KMS-11 (cell line): ENCODE measurements around the gene ARAP3.

Experiments
- H2AFZ ChIP-seq: fragments of 200-600 bp; sonication (generic); 2 replicates; pipeline ENCODE4 v1.6.1; 2016; ENCODE audit warnings: antibody characterized with exemption, mixed run types, low read depth
- H3K27ac ChIP-seq: fragments of 200-600 bp; sonication (generic); 2 replicates; pipeline ENCODE4 v1.6.1; 2016; ENCODE audit warnings: mild to moderate bottlenecking, mixed run types
- H3K27me3 ChIP-seq: fragments of 200-600 bp; sonication (generic); 2 replicates; pipeline ENCODE4 v1.6.1; 2017; ENCODE audit warnings: mild to moderate bottlenecking, low read depth, mixed run types, moderate library complexity; ENCODE audit not compliant: insufficient read depth
- H3K36me3 ChIP-seq: fragments of 200-600 bp; sonication (generic); 2 replicates; pipeline ENCODE4 v1.6.1; 2017; ENCODE audit warnings: mild to moderate bottlenecking, mixed run types; ENCODE audit not compliant: insufficient read depth
- H3K4me1 ChIP-seq: fragments of 200-600 bp; sonication (generic); 2 replicates; pipeline ENCODE4 v1.6.1; 2016; ENCODE audit warnings: mild to moderate bottlenecking, low read depth, mixed run types; ENCODE audit not compliant: poor library complexity, severe bottlenecking
- H3K4me2 ChIP-seq: fragments of 200-600 bp; sonication (generic); 2 replicates; pipeline ENCODE4 v1.7.0; 2016; ENCODE audit warnings: mild to moderate bottlenecking, mixed run types
- H3K4me3 ChIP-seq: fragments of 200-600 bp; sonication (generic); IDR thresholded peaks from 2 replicates; pipeline ENCODE4 v1.6.1; 2017; ENCODE audit warnings: low read depth, low read length, mixed read lengths; ENCODE audit not compliant: insufficient read depth
- H3K79me2 ChIP-seq: fragments of 200-600 bp; sonication (generic); 2 replicates; pipeline ENCODE4 v1.6.1; 2016; ENCODE audit warnings: low read depth, mixed run types; ENCODE audit not compliant: insufficient read depth
- H3K9ac ChIP-seq: fragments of 200-600 bp; sonication (generic); 2 replicates; pipeline ENCODE4 v1.6.1; 2016; ENCODE audit warnings: mild to moderate bottlenecking, mixed run types
- H4K20me1 ChIP-seq: fragments of 200-600 bp; sonication (generic); 2 replicates; pipeline ENCODE4 v1.6.1; 2016; ENCODE audit warnings: mild to moderate bottlenecking, mixed run types; ENCODE audit not compliant: insufficient read depth
- TF ChIP-seq, protein P1 (sequence below): fragments of 200-600 bp; sonication (generic); conservative IDR thresholded peaks from 2 replicates; pipeline ENCODE4 v1.6.1; 2017; ENCODE audit warnings: low read depth, mild to moderate bottlenecking, antibody characterized with exemption, low read length, moderate library complexity, mixed read lengths

ARAP3 gene

DNA sequence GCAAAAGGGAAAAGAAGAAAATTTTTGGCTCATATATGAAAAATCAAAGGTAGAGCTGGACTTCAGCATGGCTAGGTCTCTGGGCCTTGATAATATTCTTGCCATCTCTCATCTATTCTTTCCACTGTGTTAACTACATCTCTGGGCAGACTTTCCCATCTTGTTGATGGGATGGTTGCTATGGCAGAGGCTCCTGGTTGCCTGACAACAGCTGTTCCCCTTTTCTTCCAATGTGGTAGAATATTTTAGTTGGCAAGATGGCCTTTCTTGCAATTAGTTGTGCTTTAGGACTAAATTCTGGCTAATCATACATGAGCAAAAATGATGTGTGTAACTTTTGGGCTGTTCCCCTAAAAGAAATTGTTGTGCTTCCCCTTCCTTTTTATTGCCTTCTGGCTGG lies 40.2 kb upstream of the ARAP3 start:
- Histone ChIP-seq H3K27me3 (no peaks in the 10 kb centered on the region), H2AFZ (no peak overlapping the region), H3K36me3 (no peaks in the 10 kb centered on the region), H3K4me1 (no peaks in the 10 kb centered on the region), H3K27ac (no peak overlapping the region), H3K4me2 (no peak overlapping the region), H3K9ac (no peak overlapping the region), H3K4me3 (no peak overlapping the region), H4K20me1 (no peaks in the 10 kb centered on the region), H3K79me2 (no peaks in the 10 kb centered on the region)
- TF ChIP-seq, protein P1, sequence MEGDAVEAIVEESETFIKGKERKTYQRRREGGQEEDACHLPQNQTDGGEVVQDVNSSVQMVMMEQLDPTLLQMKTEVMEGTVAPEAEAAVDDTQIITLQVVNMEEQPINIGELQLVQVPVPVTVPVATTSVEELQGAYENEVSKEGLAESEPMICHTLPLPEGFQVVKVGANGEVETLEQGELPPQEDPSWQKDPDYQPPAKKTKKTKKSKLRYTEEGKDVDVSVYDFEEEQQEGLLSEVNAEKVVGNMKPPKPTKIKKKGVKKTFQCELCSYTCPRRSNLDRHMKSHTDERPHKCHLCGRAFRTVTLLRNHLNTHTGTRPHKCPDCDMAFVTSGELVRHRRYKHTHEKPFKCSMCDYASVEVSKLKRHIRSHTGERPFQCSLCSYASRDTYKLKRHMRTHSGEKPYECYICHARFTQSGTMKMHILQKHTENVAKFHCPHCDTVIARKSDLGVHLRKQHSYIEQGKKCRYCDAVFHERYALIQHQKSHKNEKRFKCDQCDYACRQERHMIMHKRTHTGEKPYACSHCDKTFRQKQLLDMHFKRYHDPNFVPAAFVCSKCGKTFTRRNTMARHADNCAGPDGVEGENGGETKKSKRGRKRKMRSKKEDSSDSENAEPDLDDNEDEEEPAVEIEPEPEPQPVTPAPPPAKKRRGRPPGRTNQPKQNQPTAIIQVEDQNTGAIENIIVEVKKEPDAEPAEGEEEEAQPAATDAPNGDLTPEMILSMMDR, result no peak

DNA sequence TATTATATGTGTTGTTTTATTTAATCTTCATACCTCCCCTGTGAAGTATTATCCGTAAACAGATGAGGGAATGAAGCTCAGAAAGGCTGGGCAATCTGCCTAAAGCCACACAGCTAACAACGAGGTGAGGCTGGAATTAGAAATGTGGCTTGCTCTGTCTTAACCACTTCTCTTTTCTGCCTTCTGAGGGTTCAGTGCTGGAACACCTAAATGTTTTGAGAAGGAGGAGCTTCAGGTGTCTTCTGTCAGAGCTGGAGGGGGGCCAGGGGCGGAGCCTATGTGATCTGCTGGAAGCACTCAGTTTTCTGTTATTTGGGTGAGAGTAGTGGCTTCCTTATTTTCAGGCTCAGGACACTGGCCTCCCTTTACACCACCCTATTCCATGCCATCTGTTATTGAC lies 35.0 kb upstream of the ARAP3 start:
- Histone ChIP-seq H3K4me2 (no peak overlapping the region), H3K4me3 (no peak overlapping the region), H2AFZ (no peak overlapping the region), H3K79me2 (no peaks in the 10 kb centered on the region), H3K27me3 (no peaks in the 10 kb centered on the region), H3K36me3 (no peaks in the 10 kb centered on the region), H3K27ac (no peak overlapping the region), H3K4me1 (no peaks in the 10 kb centered on the region), H4K20me1 (no peaks in the 10 kb centered on the region), H3K9ac (no peak overlapping the region)
- TF ChIP-seq, protein P1, result no peak

DNA sequence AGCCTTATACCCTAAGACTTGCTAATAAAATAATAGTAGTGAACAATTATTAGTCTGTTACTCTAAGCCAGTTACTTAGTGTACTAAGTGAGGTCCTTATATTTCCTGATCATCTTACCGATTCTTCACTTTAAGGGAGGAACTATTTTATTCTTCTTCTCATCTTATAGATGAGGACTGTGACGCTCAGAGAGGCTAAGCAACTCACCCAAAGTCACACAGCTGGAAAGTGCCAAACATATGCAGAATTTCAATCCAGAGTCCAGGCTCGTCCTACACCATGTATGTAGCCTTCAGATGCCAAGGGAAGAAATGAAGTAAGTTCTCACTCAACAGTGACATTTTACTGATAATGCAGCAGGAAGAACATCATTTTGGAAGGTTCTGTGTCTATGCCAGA lies 34.4 kb upstream of the ARAP3 start:
- no peak overlapping the region for H3K4me2 ChIP-seq
- no peak overlapping the region for H3K4me3 ChIP-seq
- H3K27me3 ChIP-seq, result no peaks in the 10 kb centered on the region
- H3K36me3 ChIP-seq, result no peaks in the 10 kb centered on the region
- H2AFZ ChIP-seq, result no peak overlapping the region
- H4K20me1 ChIP-seq, result no peaks in the 10 kb centered on the region
- no peaks in the 10 kb centered on the region for H3K4me1 ChIP-seq
- H3K27ac ChIP-seq, result no peak overlapping the region
- TF ChIP-seq, protein P1, result no peak
- H3K79me2 ChIP-seq, result no peaks in the 10 kb centered on the region
- no peak overlapping the region for H3K9ac ChIP-seq

GRCh38 chr5:141716009-141716408 lies 34.0 kb upstream of the ARAP3 start:
- H3K4me1 ChIP-seq, result no peaks in the 10 kb centered on the region
- H3K4me3 ChIP-seq, result no peak overlapping the region
- H3K4me2 ChIP-seq, result no peak overlapping the region
- H4K20me1 ChIP-seq, result no peaks in the 10 kb centered on the region
- no peaks in the 10 kb centered on the region for H3K27me3 ChIP-seq
- no peak overlapping the region for H3K27ac ChIP-seq
- H3K79me2 ChIP-seq, result no peaks in the 10 kb centered on the region
- no peaks in the 10 kb centered on the region for H3K36me3 ChIP-seq
- TF ChIP-seq, protein P1, result no peak
- H3K9ac ChIP-seq, result no peak overlapping the region
- H2AFZ ChIP-seq, result no peak overlapping the region

DNA sequence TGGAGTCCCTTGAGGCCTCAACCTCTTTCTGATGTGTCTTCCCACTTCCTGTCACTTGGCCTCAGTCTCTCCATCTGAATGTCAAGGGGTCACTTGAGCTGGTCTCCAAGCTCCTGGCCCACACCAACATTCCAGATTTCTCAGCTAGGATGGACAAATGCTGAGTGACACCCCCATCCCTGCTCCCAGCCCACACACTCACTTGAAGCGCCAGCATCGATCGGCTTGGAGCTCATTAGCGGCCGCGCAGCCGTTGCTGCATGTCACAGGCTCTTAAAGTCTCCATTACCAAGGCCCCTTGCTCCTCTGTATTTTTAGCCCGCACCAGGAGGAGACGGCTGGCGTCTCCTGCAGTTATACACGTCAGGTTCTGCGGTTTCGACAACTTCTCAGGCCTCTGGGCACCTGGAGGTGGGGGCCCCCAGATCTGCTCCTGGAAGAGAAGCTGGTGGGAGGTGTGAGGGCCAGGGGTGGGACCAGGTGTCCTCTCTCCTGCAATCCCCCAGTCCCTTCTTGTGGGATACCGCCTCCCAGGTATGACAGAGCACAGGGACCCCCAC lies 33.4 kb upstream of the ARAP3 start:
- no peaks in the 10 kb centered on the region for H4K20me1 ChIP-seq
- no peak overlapping the region for H3K9ac ChIP-seq
- H3K36me3 ChIP-seq, result no peaks in the 10 kb centered on the region
- no peaks in the 10 kb centered on the region for H3K27me3 ChIP-seq
- H3K4me3 ChIP-seq, result no peak overlapping the region
- no peak overlapping the region for H3K4me2 ChIP-seq
- no peaks in the 10 kb centered on the region for H3K4me1 ChIP-seq
- no peaks in the 10 kb centered on the region for H3K79me2 ChIP-seq
- no peak overlapping the region for H2AFZ ChIP-seq
- TF ChIP-seq, protein P1, result no peak
- H3K27ac ChIP-seq, result no peak overlapping the region
